HCEC 1CT (cell line): ENCODE results near the gene SLC16A9.
A peak's percentile ranks its signal among the peaks of the same experiment; 100 is the strongest.
"Not testable (repeated sequence)": the region's sequence is repeated elsewhere in the genome, so short reads cannot be mapped to it uniquely, and the experiment has no call there.

ENCODE experiments used
- DNase-seq: peaks from one replicate; pipeline ENCODE4 v3.0.0-alpha.2; 2017

Gene SLC16A9, protein sequence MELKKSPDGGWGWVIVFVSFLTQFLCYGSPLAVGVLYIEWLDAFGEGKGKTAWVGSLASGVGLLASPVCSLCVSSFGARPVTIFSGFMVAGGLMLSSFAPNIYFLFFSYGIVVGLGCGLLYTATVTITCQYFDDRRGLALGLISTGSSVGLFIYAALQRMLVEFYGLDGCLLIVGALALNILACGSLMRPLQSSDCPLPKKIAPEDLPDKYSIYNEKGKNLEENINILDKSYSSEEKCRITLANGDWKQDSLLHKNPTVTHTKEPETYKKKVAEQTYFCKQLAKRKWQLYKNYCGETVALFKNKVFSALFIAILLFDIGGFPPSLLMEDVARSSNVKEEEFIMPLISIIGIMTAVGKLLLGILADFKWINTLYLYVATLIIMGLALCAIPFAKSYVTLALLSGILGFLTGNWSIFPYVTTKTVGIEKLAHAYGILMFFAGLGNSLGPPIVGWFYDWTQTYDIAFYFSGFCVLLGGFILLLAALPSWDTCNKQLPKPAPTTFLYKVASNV

DNA sequence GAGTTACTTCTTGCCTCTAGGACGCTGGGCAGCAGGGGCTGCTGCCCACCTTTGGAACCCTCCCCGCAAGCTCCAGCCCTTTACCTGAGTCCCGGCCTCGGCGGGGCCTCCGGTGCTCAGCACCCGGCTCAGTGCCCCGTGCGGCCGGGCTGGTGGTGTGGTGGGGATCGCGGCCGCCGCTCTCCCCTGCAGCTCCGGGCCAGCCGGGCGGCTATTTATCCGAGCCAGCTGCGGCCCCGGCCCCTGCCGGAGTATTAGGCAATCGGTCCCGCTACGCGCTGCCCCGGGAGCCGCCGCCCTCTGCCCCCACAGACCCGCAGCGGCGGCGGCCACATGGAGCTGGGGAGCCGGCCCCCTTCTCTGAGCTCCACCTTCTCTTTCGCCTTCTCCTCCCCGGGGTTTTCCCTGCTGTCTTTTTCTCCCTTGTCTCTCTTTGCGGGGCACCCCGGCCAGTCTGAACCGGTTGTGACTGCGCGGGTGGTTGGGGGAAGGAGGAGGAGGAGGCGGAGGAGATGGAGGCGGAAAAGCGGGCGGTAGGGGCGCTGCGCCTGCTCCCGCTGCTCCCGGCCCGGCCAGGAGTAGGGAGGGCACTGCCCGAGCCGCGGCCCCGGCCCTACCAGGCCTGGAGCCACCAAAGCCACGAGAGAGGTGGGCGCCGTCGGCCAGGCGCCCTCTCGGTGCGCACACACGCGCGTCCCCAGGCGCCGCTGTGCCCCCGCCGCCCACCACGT is at the start of gene SLC16A9:
Gene SLC16A9, minus strand, starts transcription at position 456 of the 731 bp plus-strand sequence. CDS start 25,559 bp downstream, outside the sequence.
- peak; percentile 47 for DNase-seq

DNA sequence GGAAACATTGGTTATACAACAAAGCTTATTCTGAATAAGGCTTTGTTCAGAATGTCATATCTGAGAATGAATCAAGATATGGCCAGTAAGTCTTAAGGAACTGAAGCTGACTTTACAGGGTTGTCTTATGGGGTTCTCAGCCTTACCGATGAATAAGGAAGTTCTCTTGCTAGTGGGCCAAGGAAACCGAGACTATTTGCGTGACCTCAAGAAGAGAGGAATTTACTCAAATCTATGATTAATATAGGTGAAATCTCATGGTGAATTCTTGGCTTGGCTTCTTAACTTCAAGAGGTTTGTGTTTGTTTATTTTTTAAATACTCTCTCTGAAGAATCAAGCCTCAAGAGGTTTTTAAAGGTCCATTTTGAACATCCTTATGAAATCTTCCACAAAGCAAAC is 48.3 kb upstream of the SLC16A9 start:
- no peak for DNase-seq

DNA sequence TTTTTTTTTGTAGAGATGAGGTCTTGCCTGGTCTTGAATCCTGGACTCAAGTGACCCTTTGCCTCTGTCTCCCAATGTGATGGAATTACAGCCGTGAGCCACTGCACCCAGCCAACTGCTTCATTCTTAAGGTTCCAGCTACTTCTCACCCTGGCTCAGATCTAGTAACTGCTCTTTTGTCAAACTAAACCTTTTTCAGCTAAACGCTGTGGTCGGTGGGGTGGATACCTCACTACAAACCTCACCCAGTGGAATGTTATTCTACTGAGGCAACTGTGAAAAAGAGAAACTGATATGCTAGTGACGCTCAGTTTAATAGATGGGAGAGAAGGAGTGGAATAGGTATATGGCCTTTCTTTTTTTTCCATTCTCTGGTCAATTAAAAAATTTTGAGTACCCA is 45.3 kb upstream of the SLC16A9 start:
- DNase-seq = no peak

DNA sequence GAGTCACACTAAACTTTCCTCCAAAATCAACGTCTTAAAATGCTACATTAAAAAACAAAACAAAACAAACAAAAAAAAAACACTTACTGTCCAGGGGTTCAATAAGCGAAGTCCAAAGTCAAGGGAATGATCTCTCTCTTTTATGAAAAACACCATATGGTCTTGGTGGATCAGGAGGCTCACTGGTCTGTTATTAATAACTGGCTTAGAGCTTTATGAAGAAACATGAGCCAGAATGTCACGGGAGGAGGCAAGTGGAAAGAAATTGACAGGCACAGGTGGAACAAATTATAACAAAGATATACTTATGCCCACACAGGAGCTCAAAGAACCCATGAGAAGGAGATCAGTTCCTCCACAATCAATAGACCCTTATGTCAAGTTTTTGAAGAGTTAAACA is 43.6 kb upstream of the SLC16A9 start, which contains the start of gene MRLN:
Gene MRLN, minus strand, starts transcription at position 189 of the 400 bp plus-strand sequence.
- DNase-seq = no peak

DNA sequence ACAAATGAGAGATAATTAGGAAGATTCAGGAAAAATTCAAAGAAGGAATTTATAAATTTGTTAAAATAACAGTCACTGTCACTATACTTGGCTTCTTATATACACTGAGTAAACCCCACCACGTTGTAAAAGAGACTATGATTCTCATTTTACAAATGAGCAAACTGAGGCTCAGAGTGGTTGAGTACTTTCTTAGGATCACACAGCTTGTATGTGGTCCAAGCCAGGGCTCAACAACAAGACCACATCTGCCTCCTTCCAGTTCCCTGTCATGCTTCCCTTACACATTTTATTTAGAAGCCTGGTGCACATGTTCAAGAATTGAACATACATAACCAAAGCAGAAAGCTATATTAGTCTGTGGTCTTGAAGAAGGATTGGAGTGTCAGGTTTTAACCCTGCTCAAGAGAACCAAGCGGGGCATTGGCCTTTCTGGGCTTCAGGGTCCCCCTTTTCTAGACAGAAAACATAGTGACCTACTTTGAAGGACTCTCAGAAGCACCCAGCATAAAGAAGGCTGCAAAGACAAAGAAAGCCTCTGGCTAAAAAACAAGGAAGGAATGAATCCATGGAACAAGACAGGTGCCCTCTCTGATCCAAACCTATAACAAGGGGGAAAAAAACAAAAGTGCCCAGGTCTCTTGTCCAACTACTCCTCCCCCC is 42.8 kb upstream of the SLC16A9 start:
- DNase-seq = no peak

DNA sequence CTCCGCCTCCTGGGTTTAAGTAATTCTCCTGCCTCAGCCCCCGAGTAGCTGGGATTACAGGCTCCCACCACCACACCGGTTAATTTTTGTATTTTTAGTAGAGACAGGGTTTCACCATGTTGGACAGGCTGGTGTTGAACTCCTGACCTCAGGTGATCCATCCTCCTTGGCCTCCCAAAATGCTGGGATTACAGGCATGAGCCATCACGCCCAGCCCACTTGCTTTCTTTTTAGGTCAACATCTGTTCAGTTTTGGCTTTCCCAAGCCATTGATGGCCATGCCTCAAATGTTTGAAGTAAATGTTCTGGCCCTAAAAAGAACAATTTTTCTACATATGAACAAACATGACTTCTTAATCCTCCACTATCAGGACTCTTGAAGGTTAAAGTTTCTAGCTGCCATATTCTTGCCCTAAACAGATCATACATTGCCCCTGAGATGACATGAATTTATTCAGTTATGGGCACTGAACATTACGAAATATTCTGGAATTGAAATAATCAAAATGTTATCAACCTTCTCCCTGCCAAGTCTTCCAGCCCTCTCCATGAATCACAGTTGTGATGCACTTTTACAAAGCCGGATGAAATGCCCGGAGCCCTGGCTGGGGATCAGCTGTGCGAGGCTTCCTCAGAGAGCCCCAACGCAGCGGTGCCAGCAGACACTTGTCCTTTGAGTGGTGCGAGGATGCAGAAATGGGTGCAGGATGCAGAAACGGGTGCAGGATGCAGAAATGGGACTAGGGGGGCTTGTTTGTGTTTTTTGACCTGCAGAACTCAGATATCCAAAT is 40.7 kb upstream of the SLC16A9 start:
- DNase-seq = no peak

DNA sequence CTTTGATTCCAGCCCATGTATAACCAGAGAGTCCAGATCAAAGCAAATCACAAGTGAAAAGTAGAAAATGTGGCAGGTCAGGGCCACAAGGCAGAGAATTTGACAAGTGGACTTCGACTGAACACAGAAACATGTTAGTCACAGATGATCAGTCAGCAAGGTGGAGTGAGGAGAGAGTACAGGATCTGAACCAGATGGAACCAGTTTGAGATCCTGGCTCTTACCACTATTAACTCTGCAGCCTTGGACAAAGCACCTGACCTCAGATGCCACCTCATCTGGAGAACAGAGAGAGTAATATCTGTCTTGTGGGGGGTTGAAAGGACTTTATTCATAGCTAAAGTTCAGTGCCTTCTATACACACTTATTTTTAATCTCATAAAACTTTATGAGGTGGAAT is 39.2 kb upstream of the SLC16A9 start:
- DNase-seq = no peak

DNA sequence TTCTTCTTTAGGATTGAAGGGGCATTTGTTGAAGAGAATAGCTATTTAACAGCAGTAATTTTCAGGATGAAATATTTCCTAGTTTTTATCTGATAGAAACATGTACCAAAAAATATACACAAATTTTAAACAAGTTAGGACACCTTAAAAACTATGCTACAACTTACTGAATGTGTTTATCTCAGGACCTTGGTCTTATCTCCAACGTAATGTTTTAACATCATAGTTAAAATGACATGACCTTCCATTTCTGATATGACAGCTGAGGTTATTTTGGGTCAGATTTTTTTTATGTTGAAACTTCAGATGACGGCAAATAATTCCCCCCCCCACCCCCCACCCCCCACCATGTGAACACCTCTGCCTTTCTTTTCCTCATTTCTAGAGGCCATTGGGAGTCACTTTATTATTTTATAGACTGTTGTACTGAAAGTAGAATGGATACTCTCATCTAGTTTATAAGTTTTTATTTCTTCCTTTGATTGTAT is 35.6 kb upstream of the SLC16A9 start:
- DNase-seq = no peak

DNA sequence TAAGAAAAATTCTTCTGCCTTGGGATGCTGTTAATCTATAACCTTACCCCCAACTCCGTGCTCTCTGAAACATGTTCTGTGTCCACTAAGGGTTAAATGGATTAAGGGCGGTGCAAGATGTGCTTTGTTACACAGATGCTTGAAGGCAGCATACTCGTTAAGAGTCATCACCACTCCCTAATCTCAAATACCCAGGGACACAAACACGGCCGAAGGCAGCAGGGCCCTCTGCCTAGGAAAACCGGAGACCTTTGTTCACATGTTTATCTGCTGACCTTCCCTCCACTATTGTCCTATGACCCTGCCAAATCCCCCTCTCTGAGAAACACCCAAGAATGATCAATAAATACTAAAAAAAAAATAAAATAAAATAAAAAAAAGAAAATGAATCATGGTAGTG is 35.1 kb upstream of the SLC16A9 start:
- not testable (repeated sequence) for DNase-seq

DNA sequence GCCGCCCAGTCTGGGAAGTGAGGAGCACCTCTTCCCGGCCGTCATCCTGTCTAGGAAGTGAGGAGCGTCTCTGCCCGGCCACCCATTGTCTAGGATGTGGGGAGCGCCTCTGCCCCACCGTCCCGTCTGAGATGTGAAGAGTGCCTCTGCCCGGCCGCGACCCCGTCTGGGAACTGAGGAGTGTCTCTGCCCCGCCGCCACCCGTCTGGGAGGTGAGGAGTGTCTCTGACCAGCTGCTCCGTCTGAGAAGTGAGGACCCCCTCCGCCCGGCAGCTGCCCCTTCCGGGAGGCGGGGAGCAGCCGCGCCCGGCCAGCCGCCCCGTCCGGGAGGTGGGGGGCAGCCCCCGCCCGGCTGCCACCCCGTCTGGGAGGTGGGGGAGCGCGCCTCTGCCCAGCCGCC is 34.5 kb upstream of the SLC16A9 start:
- not testable (repeated sequence) for DNase-seq

DNA sequence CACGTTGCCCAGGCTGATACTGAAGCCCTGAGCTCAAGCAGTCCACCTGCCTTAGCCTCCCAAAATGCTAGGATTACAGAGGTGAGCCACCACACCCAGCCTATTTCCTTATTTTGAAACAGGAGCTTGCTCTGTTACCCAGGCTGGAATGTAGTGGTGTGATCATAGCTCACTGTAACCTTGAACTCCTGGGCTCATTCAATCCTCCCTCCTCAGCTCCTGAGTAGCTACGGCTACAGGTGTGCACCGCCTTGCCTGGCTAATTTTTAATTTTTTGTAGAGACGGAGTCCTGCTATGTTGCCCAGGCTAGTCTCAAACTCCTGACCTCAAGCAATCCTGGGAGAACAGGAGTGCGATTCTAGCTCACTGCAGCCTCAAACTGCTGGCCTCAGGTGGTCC is 31.9 kb upstream of the SLC16A9 start:
- DNase-seq = no peak

DNA sequence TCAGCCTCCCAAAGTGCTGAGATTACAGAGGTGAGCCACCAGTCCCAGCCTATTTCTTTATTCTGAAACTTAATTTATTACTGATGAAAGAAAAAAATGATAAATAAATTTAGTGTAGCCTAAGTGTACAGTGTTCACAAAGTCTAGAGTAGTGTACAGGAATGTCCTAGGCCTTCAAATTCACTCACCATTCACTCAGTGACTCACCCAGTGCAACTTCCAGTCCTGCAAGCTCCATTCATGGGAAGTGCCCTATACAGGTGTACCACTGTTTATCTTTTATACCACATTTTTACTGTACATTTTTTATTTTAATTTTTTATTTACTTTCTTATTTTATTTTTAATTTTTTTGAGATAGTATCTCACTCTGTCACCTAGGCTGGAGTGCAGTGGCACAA is 31.4 kb upstream of the SLC16A9 start:
- no peak for DNase-seq

DNA sequence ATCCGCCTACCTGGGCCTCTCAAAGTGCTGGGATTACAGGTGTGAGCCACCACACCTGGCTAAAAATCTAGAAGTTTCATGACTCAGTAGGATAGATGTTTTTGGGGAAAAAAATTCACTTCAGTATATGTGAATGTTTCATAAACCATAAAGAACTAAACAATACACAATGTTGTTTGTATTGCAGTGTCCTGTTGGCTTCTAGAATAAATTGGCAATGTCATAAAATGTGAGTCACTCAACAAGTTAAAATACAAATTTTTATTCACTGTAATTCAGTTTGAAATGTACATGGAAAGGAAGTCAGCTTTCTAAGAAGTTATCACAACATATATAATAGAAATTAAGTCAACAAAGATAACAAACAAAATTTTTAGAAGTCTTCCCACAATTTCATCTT is 27.1 kb upstream of the SLC16A9 start:
- DNase-seq = no peak

DNA sequence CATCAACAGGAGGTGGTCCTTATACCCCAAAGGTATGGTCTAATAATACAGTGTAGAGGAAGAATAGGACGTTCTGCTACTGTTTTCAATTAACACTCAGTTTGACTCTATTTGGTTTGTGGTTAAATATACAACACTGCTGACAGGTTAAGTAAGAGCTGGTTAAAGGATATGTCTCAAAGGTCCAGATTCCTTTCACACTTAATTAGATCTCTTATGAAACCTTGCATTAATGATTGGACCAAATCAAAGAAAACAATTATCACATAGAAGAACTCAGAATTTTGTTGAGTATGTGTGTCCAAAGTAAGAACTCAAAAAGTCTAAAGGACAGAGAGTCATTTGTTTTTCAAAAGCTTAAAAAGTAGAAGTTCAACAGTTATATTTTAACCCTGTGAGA is 25.6 kb upstream of the SLC16A9 start:
- no peak for DNase-seq

DNA sequence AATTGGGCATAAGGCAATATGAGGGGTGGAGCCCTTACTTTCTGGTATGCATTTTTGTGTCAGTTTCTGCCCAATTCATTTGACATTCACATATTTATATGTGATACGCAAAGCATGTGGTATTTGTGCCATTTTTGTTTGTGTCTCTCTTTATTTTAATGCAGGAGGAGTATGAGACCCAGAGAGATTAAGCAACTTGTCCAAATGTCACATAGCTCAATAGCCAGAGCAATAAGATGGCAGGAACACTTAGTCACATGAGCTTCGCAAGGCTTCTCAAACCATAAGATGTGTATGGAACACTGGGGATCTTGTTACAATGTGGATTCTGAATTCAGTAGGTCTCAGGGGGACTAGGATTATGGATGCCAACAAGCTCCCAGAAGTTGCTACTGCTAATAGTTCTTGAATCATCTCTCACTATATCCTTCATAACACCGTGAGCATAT is 24.4 kb upstream of the SLC16A9 start:
- DNase-seq = no peak

DNA sequence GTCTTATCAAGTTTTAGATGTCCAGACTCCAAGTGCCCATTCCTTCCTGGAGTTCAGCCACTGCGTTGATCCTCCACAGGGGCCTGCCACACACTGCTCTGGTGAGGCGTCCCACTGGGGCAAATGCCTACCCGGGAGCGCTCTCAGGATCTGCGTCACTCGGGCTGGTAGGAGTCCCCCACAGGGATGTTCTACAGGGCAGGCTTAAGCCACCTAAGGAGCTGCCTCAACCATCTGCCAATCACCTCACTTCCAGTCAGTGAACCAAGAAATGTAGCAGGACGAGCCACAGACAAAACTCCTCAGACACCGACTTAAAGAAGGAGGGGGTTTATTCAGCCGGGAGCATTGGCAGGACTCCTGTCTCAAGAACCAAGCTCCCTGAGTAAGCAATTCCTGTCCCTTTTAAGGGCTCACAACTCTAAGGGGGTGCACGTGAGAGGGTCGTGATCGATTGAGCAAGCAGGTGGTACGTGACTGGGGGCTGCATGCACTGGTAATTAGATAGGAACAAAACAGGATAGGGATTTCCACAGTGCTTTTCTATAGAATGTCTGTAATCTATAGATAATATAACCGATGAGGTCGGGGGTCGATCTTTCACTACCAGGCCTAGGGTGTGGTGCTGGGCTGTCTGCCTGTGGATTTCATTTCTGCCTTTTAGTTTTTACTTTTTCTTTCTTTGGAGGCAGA is 23.8 kb upstream of the SLC16A9 start:
- not testable (repeated sequence) for DNase-seq

DNA sequence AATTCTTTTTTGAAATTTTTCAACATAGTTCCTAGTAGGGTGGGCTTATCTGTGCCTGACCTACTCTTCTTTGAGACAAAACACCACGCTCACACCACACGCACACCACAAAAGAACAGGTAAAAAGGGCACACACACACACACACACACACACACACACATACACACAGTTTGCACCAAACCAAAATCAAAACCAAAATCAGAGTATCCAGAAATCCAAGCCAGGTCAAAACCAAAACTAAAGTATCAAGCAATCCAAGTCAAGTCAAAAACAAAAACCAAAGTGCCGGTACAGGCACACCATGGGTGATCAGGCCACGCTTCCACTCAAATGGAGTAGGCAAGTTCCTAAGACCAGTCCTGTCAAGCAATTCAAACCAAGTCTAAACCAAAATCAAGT is 23.2 kb upstream of the SLC16A9 start:
- not testable (repeated sequence) for DNase-seq

DNA sequence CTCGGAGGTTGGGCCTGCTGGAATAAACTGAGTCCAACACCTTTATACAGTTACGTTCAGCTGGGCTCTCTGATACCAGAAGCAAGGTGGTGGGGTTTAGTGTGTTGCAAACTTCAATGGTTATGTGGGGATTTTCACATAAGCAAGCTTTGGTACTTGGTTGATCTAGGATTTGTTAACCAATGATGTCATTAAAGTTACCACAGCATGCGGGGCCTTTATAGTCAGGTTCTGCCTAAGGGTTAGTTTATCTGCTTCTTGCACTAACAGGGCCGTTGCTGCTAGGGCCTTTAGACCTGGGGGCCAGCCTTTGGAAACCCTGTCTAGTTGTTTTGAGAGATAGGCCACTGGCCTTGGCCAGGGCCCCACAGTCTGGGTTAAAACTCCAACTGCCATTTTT is 19.5 kb upstream of the SLC16A9 start:
- not testable (repeated sequence) for DNase-seq

DNA sequence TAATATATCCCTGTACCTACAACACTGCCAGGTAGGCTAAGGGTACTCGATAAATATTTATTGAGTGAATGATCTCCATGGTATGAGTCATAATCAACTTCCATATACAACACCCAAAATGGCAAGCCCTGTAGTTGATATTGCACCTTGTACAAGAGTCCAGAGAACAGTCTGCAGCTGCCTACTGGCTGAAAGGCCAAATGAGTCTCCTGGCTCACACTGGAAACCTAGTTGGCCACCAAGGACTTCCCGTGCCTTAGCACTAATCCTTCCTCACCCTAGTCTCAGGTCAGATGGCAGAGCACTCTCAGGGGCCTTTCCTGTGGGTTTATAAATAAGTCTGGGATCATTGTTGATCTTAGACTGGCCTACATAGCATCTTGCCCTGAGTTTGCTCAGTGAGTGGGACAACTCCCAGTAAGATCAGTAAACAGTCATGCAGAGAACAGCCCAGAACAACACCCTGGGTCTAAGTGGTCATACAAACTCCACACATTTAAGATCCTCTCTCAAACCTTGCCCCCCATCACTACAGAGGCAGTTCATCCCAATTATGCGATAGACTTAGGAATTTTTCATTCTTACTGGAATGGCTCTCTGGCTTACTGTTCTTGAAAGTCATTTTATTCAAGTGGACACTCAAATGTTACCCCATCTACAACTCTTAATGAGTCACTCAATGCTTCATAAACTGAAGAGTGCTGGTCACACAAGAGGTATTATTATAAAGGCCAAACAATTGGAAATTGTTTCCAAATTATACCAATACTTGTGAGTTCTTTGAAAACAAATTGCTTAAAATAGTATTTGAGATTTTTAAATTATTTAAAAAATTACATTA is 14.7 kb upstream of the SLC16A9 start:
- DNase-seq = no peak

DNA sequence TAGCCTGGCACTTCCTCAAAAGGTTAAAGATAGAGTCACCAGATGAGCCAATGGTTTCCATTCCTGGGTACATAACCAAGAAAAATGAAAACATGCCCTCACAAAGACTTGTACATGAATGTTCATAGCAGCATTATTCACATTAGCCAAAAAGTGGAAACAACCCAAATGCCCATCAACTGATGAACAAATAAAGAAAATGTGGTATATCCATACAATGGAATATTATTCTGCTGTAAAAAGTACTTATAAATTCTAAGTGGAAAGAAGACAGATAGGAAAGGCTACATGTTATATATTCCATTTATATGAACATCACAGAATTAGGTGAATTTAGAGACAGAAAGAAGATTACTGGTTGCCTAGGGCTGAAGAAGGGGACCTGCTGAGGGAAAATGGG is 10.7 kb upstream of the SLC16A9 start:
- DNase-seq = no peak

DNA sequence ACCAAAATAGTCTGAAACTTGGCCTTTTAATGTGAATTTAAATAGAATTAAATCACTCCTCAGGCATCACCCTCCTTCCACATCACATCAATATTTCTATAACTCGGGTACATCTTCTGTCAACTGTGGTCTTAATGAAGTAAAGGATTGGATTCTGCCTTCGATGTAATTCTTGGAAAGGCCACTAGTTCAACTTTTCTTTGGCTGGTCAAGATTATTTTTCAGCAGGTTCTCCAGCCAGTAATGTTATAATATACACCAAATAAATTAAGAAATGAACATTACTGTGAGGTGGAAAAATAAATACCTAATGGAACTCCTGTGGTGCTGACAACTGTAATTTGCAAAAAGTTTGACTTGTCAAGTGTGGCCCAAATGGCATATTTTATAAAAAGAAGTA is 9.7 kb upstream of the SLC16A9 start:
- no peak for DNase-seq
